ENCODE data around the gene SURF2.

Gene SURF2

DNA sequence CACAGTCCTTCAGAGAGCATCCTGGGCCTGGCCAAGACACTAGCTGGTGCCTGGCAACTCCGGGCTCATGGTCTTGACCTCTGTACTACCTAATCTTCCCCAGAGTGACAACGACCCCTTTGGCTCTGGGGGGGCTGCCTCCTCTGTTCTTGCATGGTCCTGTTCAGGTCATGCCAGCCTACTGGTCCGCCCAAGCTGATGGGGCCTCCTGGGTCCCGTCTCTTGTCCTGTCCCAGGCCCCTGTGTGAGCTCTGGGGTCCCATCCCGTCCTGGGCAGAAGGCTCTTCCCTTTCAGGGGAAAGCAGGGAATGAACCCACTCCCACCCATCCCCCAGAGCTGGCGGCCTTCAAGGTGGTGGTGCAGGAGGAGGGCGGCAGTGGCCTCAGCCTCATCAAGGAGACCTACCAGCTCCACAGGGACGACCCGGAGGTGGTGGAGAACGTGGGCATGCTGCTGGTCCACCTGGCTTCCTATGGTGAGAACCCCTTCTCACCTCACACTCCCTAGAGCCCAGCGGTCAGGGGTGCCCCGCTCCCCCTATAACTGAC, 48.2 kb downstream of the SURF2 start:
- DNase-seq: no peak

DNA sequence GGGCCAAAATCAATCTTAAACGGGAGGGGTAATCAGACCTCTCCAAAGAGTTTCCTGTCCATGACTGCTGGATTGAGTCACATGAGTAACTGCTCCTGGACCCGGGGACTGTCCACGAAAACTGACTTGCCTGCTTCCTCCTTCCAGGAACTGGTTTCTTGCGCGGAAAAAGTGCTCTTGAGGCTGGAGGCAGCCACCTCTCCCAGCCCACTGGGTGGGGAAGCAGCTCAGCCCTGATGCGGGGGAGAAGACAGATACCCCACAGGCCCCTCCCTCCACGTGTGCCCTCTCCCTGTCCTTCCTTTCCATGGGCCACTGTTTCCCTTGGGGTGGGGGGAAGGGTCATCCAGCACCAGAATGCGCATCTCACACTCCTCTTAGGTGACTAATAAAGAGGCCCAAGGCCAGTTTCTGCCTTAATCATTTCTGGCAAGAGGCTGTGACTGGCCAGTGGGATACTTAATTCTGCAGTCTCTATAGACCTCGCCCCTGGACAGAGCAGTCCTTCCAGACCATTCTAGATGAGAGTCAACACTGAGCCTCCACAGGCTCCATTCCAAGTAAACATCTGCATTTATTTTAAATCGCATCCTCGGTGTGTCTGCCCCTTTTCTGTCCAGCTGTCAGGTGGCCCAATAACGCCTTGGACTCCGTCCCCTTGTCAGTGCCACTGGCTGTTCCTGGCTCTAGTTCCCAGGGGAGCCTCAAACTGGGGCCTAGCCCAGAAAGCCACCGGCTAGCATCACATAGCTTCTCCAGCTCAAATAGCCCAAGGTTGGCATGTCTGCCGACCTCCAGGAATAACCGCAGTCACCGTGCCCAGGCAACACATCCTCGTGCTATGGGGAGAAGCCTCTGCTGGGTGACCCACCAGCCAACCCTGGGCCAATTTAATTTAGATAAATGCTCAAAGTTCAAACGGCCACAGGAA, 49.4 kb downstream of the SURF2 start:
- no peak for DNase-seq

DNA sequence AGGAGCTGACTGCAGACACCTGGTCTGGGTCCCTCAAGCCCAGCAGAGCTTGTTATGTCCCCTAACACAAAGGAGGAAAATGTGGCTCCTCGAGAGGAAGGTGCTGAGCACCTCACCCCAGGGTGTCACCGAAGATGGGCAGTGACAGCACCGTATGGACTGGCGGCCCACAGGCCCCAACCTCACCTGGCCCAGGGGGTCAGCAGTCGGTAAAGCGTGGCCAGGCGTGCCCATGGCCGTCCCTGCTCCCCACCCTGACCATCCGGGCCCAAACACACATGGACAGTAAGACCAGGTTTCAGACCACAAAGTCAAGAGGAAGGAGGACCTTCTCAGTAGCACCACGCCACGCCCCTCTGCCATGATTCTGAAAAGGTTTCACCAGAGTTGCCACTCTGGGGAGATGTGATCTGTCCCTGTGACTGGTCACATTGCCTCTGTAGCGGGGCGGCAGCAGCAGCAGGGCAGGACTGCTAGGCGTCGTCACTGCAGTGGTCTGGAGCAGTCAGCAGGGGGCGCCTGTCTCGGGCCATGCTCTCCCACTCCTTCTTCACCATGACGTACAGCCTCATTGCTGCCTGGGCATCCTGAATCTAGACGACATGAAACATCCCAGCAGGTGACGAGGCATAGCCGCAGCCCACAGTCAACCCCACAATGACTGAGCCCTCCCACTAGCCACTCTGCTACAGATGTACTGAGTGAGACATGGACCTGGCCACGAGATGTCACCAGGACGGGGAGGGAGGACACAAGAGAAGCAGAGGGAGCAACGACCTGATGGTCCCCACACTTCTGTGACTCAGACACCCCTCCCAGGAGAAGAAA, 50.3 kb downstream of the SURF2 start:
- peak; percentile 57 for DNase-seq

DNA sequence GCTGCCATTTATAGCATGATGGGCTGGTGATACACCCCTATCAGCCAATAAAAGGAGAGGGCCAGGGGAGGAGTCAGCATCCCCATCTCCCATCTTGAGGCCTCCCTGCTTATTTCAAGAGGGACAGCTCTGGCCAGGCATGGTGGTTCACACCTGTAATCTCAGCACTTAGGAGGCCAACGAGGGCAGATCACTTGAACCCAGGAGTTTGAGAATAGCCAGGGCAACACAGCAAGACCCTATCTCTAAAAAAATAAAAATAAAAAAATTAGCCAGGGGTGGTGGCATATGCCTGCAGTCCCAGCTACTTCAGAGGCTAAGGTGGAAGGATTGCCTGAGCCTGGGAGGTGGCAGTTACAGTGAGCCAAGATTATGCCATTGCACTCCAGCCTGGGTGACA, 51.7 kb downstream of the SURF2 start:
- DNase-seq: no peak

All from NCI-H1092 treated with DMSO at 0.1 percent for 48 hours (cell line).